ENCODE results near the gene SCIN.
"Not testable (repeated sequence)": the region's sequence is repeated elsewhere in the genome, so short reads cannot be mapped to it uniquely, and the experiment has no call there.

The SCIN gene

DNA sequence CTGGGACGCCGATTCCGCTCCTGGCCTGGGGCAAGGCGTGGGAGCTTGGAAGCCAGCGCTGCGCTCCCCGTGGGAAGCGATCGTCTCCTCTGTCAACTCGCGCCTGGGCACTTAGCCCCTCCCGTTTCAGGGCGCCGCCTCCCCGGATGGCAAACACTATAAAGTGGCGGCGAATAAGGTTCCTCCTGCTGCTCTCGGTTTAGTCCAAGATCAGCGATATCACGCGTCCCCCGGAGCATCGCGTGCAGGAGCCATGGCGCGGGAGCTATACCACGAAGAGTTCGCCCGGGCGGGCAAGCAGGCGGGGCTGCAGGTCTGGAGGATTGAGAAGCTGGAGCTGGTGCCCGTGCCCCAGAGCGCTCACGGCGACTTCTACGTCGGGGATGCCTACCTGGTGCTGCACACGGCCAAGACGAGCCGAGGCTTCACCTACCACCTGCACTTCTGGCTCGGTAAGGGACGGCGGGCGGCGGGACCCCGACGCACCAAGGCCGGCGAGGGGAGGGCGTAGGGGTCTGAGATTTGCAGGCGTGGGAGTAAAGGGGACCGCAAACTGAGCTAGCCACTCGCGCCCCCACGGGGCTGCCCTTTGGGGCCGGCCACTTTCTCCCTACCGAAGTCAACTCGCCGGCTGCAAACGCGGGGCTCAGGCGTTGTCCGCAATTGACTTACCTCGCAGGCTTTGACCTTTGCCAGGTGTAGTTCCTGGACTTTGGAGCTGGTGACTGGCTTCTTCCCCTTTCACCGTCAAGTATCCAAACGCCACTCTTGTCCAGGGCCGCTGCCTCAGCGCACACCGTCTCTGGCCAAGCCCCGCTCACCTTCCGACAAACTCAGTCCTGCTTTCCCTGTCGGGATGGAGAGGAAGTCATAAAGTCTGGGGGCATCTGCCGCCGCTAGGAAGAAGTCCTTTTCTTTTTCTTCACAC is at the start of gene SCIN:
SCIN (plus strand) TSS at position 187 of the 928 bp plus-strand sequence; CDS start at position 254, 67 bp downstream.
- peak in 1 of 6 experiments; percentile 8 for DNase-seq

DNA sequence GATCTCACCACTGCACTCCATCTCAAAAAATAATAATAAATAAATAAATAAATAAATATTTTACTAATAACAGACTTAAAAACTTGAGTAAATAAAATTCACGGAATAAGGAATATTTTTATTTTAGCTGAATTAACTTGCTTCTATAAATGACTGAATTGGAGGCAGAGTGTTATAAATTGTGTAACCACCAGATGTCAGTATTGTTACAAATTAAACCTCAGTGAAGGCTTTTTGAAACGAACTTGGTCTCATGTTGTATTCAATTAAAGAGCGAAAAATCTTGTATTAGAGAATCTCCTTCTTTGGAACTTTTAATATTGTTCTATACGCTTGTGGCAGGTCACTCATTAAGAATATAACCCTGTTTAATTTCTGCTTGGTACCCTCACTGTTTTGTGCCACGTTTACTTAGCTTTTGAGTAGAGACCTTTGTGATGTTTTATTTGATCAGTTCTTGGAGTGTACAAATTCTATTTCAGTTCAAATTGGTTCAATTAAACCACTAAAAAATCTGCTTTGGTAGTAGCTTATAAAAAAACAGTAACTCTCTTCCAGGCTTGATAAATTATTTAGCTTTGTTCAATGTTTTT is 45.6 kb upstream of the SCIN start:
- peak in 2 of 6 experiments; percentile 8 to 32 for DNase-seq

DNA sequence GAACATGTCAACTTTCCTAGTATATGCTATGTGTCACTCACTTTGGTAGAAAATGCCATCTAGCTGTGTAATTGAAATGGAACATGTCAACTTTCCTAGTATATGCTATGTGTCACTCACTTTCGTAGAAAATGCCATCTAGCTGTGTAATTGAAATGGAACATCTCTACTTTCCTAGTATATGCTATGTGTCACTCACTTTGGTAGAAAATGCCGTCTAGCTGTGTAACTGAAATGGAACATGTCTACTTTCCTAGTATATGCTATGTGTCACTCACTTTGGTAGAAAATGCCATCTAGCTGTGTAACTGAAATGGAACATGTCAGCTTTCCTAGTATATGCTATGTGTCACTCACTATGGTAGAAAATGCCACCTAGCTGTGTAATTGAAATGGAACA is 43.8 kb upstream of the SCIN start:
- not testable (repeated sequence) for DNase-seq

DNA sequence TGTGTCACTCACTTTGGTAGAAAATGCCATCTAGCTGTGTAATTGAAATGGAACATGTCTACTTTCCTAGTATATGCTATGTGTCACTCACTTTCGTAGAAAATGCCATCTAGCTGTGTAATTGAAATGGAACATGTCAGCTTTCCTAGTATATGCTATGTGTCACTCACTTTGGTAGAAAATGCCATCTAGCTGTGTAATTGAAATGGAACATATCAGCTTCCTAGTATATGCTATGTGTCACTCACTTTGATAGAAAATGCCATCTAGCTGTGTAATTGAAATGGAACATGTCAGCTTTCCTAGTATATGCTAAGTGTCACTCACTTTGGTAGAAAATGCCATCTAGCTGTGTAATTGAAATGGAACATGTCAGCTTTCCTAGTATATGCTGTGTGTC is 42.9 kb upstream of the SCIN start:
- not testable (repeated sequence) for DNase-seq

DNA sequence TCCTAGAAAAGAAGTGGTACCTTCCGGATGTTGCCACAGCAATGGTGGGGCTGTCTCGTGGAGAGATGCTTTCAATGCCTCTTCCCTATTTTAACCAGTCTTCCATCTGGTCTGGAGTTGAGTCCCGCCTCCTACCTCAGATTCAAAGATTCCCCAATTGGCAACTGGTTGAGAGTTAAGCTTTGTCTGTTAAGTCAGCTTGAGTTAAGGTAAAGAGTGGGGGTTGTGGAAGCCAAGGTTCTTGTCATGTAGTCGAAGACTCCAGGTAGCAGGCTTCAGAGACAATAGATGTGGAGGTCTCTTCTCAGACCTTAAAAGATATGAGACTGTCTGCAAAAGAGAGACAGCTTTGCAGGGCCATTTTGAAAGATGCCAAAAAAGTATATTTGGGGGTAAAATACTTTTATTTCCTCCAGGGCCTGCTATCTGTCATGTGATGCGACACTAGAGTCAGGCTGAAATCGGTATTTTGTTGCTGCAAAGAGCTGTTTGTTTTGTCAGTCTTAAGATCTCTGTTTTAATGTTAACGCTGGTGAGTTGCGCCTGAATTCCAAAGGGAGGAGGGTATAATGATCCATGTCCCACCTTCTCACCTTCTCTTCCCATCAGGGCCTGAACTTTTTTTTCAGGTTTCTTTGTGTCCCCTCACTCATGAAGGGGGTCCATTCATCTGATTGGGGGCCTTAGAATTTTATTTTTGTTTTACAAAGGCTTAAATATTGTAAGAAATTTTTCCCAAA is 40.4 kb upstream of the SCIN start:
- DNase-seq = no peak

DNA sequence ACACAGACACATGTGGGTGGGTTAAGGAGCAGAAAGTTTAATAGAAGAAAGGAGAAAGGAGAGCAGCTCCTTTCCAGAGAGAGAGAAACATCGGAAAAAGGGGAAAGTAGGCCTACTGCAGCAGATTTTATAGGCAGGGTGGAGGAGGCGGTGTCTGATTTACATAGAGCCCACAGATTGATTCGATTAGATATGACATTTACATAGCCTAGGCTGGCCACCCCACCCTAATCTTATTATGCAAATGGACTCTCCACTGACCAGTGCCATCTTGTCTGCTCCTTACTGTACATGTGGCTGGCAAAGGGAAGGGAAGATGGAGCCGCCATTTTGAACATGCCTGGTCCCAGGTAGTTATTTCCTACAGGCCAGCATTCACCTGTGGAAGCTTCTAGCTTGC is 38.7 kb upstream of the SCIN start:
- DNase-seq = no peak

DNA sequence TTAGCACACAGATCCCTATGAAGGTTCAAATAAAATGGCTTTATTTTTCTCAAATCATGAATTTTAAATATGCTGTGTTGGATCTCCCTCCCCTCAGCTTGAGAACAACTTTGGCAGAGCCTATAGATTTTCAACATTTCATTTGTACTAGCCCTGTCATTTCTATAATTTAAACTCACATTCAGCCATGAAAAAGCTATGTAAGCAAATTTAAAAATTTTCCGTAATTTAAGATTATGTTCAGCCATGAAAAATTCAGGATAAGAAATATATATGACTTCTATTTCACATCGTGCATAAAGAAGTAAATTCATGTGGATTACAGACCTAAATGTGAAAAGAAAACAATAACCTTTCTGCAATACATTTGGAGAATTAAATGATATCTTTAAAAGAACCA is 36.5 kb upstream of the SCIN start:
- DNase-seq = no peak

DNA sequence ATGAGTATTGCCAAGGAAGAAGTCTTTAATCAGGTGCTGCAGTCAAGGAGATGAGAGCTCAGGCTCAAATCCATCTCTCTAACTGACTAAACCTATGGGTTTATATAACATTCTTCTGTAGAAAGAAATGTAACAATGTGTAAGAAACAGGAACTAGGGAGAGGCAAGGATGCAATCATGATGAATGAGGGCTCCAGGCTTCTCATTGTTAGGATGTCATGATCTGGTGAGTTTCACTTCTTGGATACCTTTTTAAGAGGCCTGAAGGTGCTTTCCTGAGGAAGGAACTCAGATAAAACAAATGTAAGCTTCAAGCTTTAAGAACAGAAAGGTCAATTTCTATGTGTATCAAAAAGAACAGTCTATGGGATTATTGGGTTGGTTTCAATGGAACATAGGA is 30.8 kb upstream of the SCIN start:
- no peak for DNase-seq

DNA sequence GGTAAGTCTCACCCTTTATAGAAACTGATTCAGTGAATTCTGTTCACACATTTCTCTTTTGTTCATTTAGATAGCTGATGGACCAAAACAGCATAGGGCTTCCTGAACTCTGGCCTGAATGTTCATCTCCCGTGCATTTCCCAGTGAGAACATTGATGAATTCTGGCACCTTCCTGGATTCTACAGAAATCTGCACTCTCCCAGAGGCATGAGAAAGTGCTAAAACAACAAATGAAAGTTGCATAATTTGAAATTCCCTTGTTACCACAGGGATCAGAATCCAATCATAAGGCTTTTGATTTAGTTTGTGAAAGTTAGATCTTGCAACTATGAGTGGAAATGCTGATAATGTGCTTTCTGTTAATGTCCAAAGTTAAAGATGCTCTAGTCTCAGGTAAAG is 29.7 kb upstream of the SCIN start:
- no peak for DNase-seq

DNA sequence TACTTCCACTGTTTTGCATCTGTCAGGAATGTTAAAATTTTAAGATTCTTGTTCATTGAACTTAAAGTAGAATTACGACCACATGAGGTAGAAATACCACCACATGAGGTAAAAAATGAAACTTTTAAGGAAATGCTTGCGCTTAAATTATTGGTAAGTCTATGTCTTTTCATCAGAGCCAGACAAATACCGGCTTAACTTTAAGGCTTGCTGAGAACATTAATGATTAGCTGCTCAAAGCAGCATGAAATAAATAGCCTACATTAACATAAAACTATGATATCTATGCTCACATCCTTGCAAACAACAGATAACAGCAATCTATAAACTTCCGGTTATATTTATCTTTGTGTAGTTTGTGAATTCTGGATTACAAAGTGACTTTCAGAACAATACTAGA is 26.9 kb upstream of the SCIN start:
- DNase-seq = no peak

DNA sequence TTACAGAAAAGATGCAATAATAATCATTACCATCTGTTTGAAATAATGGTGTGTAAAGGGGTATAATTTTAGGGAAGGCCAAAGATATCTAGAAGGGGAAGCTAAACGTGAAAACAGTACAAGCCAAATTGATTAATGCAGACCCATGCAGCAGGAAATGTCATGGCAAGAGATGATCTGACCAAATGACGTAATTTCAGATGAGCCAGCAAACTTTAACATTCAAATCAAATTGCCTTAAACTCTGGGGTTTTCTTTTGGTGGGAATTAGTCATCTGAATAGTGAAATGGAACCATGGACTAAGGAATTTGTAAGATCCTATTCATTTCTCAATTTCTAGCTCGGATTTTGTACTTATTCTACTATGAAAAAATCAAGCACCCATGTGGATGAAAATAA is 21.4 kb upstream of the SCIN start:
- no peak for DNase-seq

DNA sequence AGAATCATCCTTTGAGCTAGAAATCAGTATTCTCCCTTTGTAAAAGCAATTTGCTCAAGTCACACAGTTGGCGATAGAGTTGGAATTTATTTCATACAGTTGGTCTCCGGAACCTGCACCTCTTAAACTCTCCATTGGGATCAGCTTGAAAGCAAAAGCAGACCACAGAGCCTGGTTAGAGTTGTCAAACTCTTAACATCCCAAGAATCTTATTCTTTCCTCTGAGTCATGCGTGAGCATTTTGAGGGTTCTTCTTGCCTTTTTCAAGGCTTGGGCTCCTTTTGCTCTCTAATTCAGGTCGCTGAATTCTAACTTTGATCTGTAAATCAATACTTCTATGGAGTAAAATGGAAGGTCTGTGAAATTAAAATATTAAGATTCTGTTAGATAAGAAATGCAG is 19.6 kb upstream of the SCIN start:
- DNase-seq = no peak

DNA sequence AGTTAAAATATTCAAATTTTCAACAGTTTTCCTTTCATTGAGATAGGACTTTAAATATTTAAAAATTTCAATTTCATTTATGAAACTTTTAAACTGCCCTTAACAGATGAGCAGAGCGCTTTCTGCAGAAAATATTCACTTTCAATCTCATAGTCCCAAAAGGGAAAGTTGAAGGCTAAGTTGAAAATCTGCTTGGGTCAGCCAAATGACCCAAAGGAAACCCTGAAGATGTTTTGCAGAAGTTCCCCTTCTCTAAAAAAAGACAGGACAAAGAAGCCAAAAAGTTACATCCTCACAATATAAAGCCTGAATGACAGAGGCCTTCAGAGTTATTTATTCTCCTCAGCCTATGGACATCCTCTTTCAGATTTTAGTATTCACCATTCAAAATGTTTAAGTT is 17.6 kb upstream of the SCIN start:
- DNase-seq = no peak

DNA sequence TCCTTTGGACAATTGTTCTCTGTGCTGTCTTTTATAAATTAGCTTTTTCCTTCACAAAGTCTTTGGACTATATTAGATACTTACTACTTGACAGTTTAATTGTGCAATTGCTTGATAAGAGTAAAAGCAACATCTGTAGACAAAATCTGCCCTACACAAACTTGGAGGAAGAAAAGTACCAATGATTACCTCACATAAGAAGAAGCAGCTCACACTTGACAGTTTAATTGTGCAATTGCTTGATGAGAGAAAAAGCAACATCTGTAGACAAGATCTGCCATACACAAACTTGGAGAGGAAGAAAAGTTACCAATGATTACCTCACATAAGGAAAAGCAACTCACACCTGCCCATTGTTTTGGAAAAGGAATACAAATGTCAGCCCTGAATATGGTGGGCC is 17.1 kb upstream of the SCIN start:
- DNase-seq = no peak

DNA sequence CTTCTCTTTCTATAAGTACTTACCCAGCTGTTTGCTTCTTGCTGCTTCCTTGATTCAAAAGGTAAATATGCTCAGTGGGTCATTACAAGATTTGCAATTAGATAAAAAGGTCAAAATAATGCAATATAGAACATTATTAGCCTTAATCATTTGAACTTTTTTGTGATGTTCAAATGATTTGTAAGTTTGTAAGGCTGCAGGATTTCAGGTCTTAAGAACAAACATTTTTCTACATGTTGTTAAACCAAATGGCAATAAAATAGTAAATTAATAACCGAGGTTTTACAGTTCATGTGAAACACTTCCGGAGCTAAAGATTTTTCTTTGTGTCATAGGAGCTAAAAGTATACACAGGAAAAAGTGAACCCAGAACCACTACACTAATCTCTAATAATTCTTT is 16.2 kb upstream of the SCIN start:
- no peak for DNase-seq

DNA sequence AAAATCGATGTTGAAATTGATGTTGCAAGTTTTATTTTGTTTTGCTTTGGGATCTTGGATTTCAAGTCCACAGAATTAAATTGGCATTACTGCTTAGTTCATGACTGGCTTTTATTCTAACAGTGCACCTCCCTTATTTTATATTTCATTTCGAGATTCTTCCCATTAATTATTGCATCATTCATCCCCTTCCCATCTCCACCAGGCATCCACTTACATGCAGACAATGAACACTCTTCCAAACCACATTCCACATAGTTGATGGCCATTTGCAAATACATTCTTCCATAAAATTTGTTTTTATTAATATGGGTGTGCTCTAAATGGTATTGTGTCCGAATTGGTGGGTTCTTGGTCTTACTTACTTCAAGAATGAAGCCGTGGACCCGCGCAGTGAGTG is 15.6 kb upstream of the SCIN start:
- no peak for DNase-seq

DNA sequence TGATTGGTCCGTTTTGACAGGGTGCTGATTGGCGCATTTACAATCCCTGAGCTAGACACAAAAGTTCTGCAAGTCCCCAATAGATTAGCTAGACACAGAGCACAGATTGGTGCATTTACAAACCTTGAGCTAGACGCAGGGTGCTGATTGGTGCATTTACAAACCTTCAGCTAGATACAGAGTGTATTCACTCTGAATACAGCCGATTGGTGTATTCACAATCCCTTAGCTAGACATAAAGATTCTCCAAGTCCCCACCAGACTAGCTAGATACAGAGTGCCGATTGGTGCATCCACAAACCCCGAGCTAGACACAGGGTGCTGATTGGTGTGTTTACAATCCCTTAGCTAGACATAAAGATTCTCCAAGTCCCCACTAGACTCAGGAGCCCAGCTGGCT is 14.8 kb upstream of the SCIN start:
- not testable (repeated sequence) for DNase-seq

DNA sequence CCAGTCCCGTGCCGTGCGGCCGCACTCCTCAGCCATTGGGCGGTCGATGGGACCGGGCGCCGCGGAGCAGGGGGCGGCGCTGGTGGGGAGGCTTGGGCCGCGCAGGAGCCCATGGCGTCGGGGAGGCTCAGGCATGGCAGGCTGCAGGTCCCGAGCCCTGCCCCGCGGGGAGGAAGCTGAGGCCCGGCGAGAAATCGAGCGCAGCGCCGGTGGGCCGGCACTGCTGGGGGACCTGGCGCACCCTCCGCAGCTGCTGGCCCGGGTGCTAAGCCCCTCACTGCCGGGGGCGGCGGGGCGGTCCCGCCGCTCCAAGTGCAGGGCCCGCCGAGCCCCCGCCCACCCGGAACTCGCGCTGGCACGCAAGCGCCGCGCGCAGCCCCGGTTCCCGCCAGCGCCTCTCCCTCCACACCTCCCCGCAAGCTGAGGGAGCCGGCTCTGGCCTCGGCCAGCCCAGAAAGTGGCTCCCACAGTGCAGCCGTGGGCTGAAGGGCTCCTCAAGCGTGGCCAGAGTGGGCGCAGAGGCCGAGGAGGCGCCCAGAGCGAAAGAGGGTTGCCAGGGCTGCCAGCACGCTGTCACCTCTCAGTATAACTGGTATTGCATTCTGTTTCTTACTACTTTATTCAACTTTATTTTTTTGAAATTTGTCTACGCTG is 14.3 kb upstream of the SCIN start:
- not testable (repeated sequence) for DNase-seq

DNA sequence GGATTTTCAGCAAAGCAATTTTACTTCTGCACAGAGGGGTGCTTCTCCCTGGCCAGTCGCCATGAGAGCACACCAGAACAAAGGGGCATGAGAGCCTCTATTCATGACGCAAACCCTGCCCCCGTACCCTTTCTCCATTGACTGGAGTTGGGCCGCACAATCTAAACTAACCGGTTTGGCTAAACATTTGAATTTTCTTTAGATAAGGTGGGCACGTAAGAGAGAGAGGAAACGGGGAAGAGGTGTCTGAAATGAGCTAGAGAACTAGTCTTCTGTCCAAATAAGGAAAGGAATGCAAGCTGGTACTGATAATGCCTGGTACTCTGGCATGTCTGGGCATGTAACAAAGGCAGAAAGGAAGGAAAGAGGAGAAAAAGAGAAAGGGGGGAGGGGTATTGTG is 13.2 kb upstream of the SCIN start:
- DNase-seq = no peak

DNA sequence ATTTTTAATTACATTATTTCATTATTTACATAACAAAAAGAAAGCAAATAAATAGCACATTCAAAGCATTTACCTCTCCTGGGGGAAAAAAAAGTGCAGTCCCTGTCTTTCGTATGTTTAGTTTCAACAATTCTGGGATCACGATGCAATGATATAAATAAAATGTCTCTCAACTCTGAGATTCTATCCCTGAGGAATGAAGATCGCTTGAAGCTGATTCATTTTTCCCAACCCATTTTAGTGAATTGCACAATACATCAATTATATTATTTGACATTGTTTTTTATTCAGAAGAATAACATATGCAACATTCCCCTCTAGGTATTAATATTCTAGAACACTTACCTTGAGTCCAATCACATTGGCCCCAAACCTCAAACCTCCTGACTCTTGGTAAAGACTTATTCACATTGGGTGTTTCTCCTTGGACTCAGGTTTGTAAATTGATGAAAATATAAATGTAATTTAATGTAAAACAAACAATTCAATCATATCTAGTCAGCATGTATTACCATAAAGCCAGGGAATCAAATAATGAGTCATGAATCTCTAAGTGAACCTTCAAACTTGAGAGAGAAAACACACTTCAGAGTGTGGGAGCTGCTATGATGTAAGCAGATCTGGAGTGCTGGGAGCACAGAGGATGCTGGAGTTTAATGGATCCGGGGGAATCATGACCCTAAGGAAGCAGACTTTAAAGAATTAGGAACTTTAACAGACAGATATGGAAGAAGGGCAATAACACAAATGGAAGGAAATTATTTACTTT is 5.3 kb upstream of the SCIN start:
- DNase-seq = no peak

DNA sequence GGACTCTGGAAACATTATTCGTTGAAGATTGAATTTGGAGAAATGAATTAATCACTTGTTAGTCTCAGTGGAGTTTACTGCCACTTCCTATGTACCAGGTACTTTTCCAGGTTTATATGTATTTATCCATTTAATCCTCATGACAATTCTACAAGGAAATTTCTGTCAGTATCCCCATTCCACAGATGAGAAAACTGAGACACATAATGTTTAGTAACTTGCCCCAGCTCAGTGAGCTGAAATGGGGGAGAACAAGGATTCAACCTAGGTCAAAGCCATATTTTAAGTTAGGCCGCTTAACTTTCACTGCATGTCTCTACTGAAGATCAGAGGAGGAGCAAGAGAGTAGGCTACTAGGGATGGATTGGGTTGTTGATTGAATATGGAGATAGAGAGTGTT is 4.6 kb upstream of the SCIN start:
- no peak for DNase-seq

DNA sequence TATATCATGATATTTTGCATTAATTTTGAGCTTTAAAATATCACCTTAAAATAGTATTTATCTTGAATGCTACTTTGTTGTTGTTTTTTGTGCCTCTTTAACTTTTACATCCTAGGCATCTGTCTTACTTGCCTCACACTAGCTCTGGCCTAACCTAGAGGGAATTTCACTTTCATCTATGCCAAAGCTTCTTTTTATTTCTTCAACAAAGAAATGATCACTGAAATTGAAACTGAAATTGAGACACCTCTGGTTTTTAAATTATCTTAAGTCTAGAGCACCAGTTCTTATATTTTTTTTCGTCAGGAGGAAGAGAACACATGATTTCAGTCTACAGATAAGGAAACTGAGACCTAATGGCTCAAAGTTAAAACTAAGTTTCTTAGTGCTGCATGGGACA is 3.5 kb upstream of the SCIN start:
- DNase-seq = no peak

DNA sequence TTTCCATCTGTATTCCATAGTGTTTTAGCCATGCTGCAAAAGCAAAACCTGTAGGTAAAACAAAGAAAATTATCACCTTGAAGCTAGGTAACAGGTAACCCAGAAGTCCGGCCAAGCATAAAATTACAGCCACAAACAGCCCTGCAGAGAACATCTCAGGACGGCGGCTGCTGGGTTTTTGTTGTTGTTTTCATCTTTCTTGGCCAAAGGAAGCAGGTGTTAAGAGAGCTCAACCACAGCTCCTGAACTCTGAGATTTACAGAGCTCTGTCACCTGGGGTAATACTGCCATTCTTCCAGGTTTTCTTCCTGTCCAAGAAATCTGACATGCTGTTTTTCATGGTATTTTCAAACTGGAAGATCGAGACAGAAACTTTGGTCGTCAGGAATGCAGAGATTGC is 847 bp upstream of the SCIN start:
- DNase-seq = no peak

Measured in stimulated activated naive CD4-positive, alpha-beta T cell (primary cell).